GM11168 (cell line): ENCODE results near the gene OGN.
"Not testable (repeated sequence)": the region's sequence is repeated elsewhere in the genome, so short reads cannot be mapped to it uniquely, and the experiment has no call there.

Experiments used
- in situ Hi-C: fragments of 300-500 bp; cut with MboI; formaldehyde crosslinking; loops from one replicate; pipeline ENCODE4 v1.12.0; 2022; ENCODE audit warnings: low sequenced_read_pairs; ENCODE audit not compliant: unreplicated experiment

The OGN gene

GRCh38 chr9:92404042-92404836 is at the start of gene OGN:
TSS of gene OGN (minus strand) at chr9:92404578. CDS start at chr9:92403407, 1,171 bp downstream.
- in situ Hi-C loops, result no loop called here

GRCh38 chr9:92446536-92446935 is 42.2 kb upstream of the OGN start:
- in situ Hi-C loops, result no loop called here

- in situ Hi-C loops, result no loop called here
Measured at GRCh38 chr9:92444841-92445240, 40.5 kb upstream of the OGN start.

- in situ Hi-C loops, result no loop called here
Measured at GRCh38 chr9:92440751-92441046, 36.3 kb upstream of the OGN start.

GRCh38 chr9:92439921-92440750 is 35.8 kb upstream of the OGN start:
- in situ Hi-C loops, result no loop called here

GRCh38 chr9:92438900-92439526 is 34.6 kb upstream of the OGN start:
- in situ Hi-C loops, result no loop called here

- in situ Hi-C loops, result no loop called here
Measured at GRCh38 chr9:92435263-92435662, 30.9 kb upstream of the OGN start.

- in situ Hi-C loops, result no loop called here
Measured at GRCh38 chr9:92432972-92433548, 28.7 kb upstream of the OGN start.

GRCh38 chr9:92432350-92432749 is 28.0 kb upstream of the OGN start:
- in situ Hi-C loops, result no loop called here

GRCh38 chr9:92429836-92430235 is 25.5 kb upstream of the OGN start:
- in situ Hi-C loops, result no loop called here

GRCh38 chr9:92426501-92427145 is 22.2 kb upstream of the OGN start:
- in situ Hi-C loops, result no loop called here

- in situ Hi-C loops, result no loop called here
Measured at GRCh38 chr9:92425474-92425873, 21.1 kb upstream of the OGN start.

- in situ Hi-C loops, result no loop called here
Measured at GRCh38 chr9:92424340-92424739, 20.0 kb upstream of the OGN start, which contains the start of gene OMD. TSS of gene OMD (minus strand) at chr9:92424471. CDS start at chr9:92417558, 6,913 bp downstream.

- in situ Hi-C loops, result no loop called here
Measured at GRCh38 chr9:92423612-92424011, 19.2 kb upstream of the OGN start.

- in situ Hi-C loops, result no loop called here
Measured at GRCh38 chr9:92422611-92423338, 18.4 kb upstream of the OGN start.

GRCh38 chr9:92414566-92414965 is 10.2 kb upstream of the OGN start:
- in situ Hi-C loops, result no loop called here

GRCh38 chr9:92411157-92411556 is 6.8 kb upstream of the OGN start:
- in situ Hi-C loops, result not testable (repeated sequence)

GRCh38 chr9:92408747-92409478 is 4.5 kb upstream of the OGN start:
- in situ Hi-C loops, result no loop called here

- in situ Hi-C loops, result no loop called here
Measured at GRCh38 chr9:92407818-92408217, 3.4 kb upstream of the OGN start.
